22Rv1 (cell line): ENCODE results near the gene CCT2.

Source experiments
- ZFX ChIP-seq: fragments of 450-650 bp; IDR thresholded peaks from 2 replicates; pipeline ENCODE4 v1.6.1; 2017; ENCODE audit warnings: antibody characterized with exemption, borderline replicate concordance
- TF ChIP-seq, protein P1 (sequence below): fragments of 450-650 bp; IDR thresholded peaks from 2 replicates; pipeline ENCODE4 v1.5.1; 2017; ENCODE audit warnings: mild to moderate bottlenecking

GRCh38 chr12:69644511-69644910 is 59.3 kb downstream of the CCT2 start:
- TF ChIP-seq, protein P1, sequence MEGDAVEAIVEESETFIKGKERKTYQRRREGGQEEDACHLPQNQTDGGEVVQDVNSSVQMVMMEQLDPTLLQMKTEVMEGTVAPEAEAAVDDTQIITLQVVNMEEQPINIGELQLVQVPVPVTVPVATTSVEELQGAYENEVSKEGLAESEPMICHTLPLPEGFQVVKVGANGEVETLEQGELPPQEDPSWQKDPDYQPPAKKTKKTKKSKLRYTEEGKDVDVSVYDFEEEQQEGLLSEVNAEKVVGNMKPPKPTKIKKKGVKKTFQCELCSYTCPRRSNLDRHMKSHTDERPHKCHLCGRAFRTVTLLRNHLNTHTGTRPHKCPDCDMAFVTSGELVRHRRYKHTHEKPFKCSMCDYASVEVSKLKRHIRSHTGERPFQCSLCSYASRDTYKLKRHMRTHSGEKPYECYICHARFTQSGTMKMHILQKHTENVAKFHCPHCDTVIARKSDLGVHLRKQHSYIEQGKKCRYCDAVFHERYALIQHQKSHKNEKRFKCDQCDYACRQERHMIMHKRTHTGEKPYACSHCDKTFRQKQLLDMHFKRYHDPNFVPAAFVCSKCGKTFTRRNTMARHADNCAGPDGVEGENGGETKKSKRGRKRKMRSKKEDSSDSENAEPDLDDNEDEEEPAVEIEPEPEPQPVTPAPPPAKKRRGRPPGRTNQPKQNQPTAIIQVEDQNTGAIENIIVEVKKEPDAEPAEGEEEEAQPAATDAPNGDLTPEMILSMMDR, result no peak
- no peak for TF ChIP-seq ZFX
